OCI-LY7 (cell line): ENCODE data around the gene LAMA2. TPM values are rescaled to one million over a fixed set of nuclear protein-coding genes. Genes with fewer than 3 reads are reported as not detected.

Experiments used
- BruUV-seq: library from RNA; stranded (reverse); fragments of 400-500 nt; replicated peaks from 2 replicates; lab custom pipeline; 2021; lab: Mats Ljungman, UMichigan
- CTCF ChIA-PET: fragments of 300-600 bp; sonication (Branson Sonifier 250); formaldehyde crosslinking; loops from one replicate; lab custom pipeline; 2022; ENCODE audit warnings: antibody characterized with exemption; ENCODE audit not compliant: unreplicated experiment; lab: Charles Lee
- POLR2A ChIA-PET: fragments of 300-600 bp; sonication (Branson Sonifier 250); formaldehyde crosslinking; loops from one replicate; lab custom pipeline; 2022; ENCODE audit warnings: antibody characterized with exemption; lab: Charles Lee
- DNase-seq: peaks from one replicate; pipeline ENCODE4 v3.0.0-alpha.2; 2015; ENCODE audit warnings: low spot score
- H2AFZ ChIP-seq: fragments of 200-600 bp; sonication (generic), shearing (Covaris generic); 2 replicates; pipeline ENCODE4 v1.6.1; 2014; ENCODE audit warnings: mild to moderate bottlenecking, antibody characterized with exemption, low read length, moderate library complexity
- H3K27ac ChIP-seq: fragments of 200-600 bp; sonication (generic); 2 replicates; pipeline ENCODE4 v1.5.1; 2014; ENCODE audit warnings: mixed run types, low read depth, mild to moderate bottlenecking, moderate library complexity, low read length, inconsistent platforms; ENCODE audit not compliant: poor library complexity, severe bottlenecking
- H3K36me3 ChIP-seq: fragments of 200-600 bp; sonication (generic); 2 replicates; pipeline ENCODE4 v1.6.1; 2014; ENCODE audit warnings: mild to moderate bottlenecking, antibody characterized with exemption, low read length, moderate library complexity, mixed read lengths; ENCODE audit not compliant: insufficient read depth
- H3K4me1 ChIP-seq: fragments of 200-600 bp; sonication (generic); 2 replicates; pipeline ENCODE4 v1.5.1; 2014; ENCODE audit warnings: mild to moderate bottlenecking, low read length; ENCODE audit not compliant: insufficient read depth, poor library complexity, severe bottlenecking
- H3K4me2 ChIP-seq: fragments of 200-600 bp; sonication (generic); 2 replicates; pipeline ENCODE4 v1.6.1; 2014; ENCODE audit warnings: mild to moderate bottlenecking, low read length
- H3K4me3 ChIP-seq: fragments of 200-600 bp; sonication (generic); 2 replicates; pipeline ENCODE4 v1.5.1; 2014; ENCODE audit warnings: mild to moderate bottlenecking, low read depth, low read length; ENCODE audit not compliant: poor library complexity, severe bottlenecking
- H3K79me2 ChIP-seq: fragments of 200-600 bp; sonication (generic); 2 replicates; pipeline ENCODE4 v1.6.1; 2016; ENCODE audit warnings: low read depth, mild to moderate bottlenecking, low read length, moderate library complexity, mixed read lengths; ENCODE audit not compliant: insufficient read depth
- H3K9me2 ChIP-seq: fragments of 200-600 bp; sonication (generic); 2 replicates; pipeline ENCODE4 v1.6.1; 2016; ENCODE audit warnings: mild to moderate bottlenecking, low read length, mixed read lengths; ENCODE audit not compliant: insufficient read depth
- H3K9me3 ChIP-seq: fragments of 200-600 bp; sonication (generic); 2 replicates; pipeline ENCODE4 v1.6.1; 2014; ENCODE audit warnings: mild to moderate bottlenecking, mixed run types, low read length, mixed read lengths
- H4K20me1 ChIP-seq: fragments of 200-600 bp; sonication (generic); 2 replicates; pipeline ENCODE4 v1.6.1; 2014; ENCODE audit warnings: mild to moderate bottlenecking, antibody characterized with exemption, low read length, moderate library complexity, mixed read lengths; ENCODE audit not compliant: insufficient read depth
- EZH2phosphoT487 ChIP-seq: fragments of 200-600 bp; sonication (generic); IDR thresholded peaks from 2 replicates; pipeline ENCODE4 v1.6.1; 2018; ENCODE audit warnings: low read depth, borderline replicate concordance, mild to moderate bottlenecking, mixed run types, antibody characterized with exemption, low read length, moderate library complexity, mixed read lengths
- intact Hi-C: fragments of 100-400 bp; cut with micrococcal nuclease; formaldehyde crosslinking; loops from one replicate; pipeline ENCODE4 v1.10.0; 2022; ENCODE audit not compliant: unreplicated experiment
- total RNA-seq, 2 experiments: library from RNA; depleted of rRNA in 1 of 2; stranded (reverse); fragments of >200 nt in 1 of 2; shearing (Covaris generic) in 1 of 2; gene quantifications; 2 replicates each; pipeline ENCODE4 v1.2.3, GENCODE V29; 2014 to 2022
- TF ChIP-seq, protein P1 (sequence below): fragments of 200-600 bp; sonication (generic); conservative IDR thresholded peaks from 2 replicates; pipeline ENCODE4 v1.5.1; 2014; ENCODE audit warnings: mild to moderate bottlenecking, antibody characterized with exemption, low read length, moderate library complexity, mixed read lengths

Gene LAMA2
- total RNA-seq, 2 experiments from 2014 or later, result not detected

DNA sequence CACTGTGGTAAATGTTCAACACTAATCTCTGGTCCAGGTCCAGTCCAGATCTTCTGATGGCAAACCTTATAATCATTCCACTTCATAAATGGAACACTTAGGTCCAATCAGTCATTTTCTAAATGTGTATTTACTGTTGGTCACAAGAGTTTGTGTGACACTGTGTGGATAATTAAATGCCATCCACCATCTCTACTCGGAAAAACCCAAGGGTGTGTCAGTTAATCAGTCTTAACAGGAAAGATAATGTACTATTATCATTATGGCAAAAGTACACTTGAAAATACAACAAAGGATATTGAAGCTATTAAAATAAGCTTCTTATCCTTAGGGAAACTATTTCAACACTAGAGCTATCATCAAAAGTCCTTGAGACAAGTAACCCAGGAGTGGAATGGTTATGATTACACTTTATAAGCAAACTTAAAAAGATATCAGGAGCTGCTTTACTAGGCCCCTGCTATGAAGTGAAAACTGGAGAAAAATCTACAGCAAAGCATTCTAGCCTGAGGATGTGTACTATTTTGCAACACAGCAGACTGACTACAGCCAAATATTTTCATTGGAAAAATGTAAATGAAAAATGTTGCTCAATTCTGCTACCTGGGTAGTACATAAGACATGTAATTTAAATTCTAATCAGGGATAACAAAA is 227.9 kb downstream of the LAMA2 start:
- H4K20me1 ChIP-seq, result no peaks in the 10 kb centered on the region
- ChIA-PET POLR2A (interaction anchor here (1.0 kb wide), 1 partner anchor 15 kb away, joined by 3 read pairs; no protein-coding TSS in a partner anchor), CTCF (no interaction called here)
- no peak overlapping the region for H3K4me3 ChIP-seq
- no peak for DNase-seq
- H3K27ac ChIP-seq, result no peak overlapping the region
- no peak overlapping the region for H3K4me2 ChIP-seq
- H3K9me2 ChIP-seq, result no peaks in the 10 kb centered on the region
- H3K36me3 ChIP-seq, result no peaks in the 10 kb centered on the region
- intact Hi-C loops, result no loop called here
- TF ChIP-seq, protein P1, sequence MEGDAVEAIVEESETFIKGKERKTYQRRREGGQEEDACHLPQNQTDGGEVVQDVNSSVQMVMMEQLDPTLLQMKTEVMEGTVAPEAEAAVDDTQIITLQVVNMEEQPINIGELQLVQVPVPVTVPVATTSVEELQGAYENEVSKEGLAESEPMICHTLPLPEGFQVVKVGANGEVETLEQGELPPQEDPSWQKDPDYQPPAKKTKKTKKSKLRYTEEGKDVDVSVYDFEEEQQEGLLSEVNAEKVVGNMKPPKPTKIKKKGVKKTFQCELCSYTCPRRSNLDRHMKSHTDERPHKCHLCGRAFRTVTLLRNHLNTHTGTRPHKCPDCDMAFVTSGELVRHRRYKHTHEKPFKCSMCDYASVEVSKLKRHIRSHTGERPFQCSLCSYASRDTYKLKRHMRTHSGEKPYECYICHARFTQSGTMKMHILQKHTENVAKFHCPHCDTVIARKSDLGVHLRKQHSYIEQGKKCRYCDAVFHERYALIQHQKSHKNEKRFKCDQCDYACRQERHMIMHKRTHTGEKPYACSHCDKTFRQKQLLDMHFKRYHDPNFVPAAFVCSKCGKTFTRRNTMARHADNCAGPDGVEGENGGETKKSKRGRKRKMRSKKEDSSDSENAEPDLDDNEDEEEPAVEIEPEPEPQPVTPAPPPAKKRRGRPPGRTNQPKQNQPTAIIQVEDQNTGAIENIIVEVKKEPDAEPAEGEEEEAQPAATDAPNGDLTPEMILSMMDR, result no peak
- no peak for TF ChIP-seq EZH2phosphoT487
- H3K79me2 ChIP-seq, result no peaks in the 10 kb centered on the region
- no peaks in the 10 kb centered on the region for H3K4me1 ChIP-seq
- no TSS peak for BruUV-seq
- H2AFZ ChIP-seq, result no peak overlapping the region
- no peaks in the 10 kb centered on the region for H3K9me3 ChIP-seq

DNA sequence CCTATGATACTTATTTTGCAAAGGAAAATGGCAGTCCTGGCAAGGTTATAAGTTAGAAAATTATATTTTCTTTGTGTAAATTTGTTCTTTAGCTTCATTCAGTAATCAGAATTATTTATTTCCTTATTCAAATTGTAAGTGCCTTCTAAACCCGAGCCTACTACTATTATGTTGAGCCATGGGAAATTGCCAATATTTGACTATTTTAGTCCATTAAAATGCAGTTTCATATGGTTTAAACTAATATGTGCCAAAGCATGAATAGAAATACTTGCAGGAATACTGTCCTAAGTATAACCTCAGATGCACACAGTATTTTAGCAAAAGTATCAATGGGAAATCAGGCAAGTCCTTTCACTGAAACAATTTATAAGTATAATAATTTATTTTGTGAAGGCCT is 228.4 kb downstream of the LAMA2 start:
- Histone ChIP-seq H3K9me3 (no peaks in the 10 kb centered on the region), H3K4me2 (no peak overlapping the region), H3K79me2 (no peaks in the 10 kb centered on the region), H3K9me2 (no peaks in the 10 kb centered on the region), H2AFZ (no peak overlapping the region), H4K20me1 (no peaks in the 10 kb centered on the region), H3K4me1 (no peaks in the 10 kb centered on the region), H3K27ac (no peak overlapping the region), H3K36me3 (no peaks in the 10 kb centered on the region), H3K4me3 (no peak overlapping the region)
- BruUV-seq, result no TSS peak
- ChIA-PET POLR2A (interaction anchor here (0.5 to 1.0 kb wide), 2 partner anchors 14 to 1388 kb away, joined by 3 read pairs; no protein-coding TSS in a partner anchor), CTCF (no interaction called here)
- DNase-seq, result no peak
- no peak for TF ChIP-seq EZH2phosphoT487
- TF ChIP-seq, protein P1, result no peak
- intact Hi-C loops, result no loop called here

DNA sequence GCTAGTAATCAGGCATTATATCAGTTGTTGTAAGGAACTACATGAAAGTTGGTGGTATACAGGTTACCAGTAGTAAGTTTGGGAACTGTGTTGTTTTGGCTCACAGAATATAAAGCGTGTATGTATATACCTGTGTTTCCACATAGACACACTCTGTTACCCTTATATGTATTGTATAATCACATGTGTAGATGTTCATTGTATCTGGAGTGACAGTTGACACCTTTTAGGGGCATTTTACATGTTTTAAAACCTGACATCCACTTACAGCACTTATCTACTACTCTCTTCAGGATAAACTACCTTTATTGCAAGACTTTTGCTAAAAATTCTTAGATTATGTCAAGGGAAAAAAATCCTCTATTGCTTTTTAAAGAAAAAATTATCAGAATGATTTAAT is 228.9 kb downstream of the LAMA2 start:
- POLR2A ChIA-PET, result interaction anchor here (0.5 kb wide), 1 partner anchor 1388 kb away, joined by 3 read pairs; no protein-coding TSS in a partner anchor
- Histone ChIP-seq H3K4me3 (no peak overlapping the region), H3K36me3 (no peaks in the 10 kb centered on the region), H3K9me2 (no peaks in the 10 kb centered on the region), H3K4me1 (no peaks in the 10 kb centered on the region), H2AFZ (no peak overlapping the region), H3K9me3 (no peaks in the 10 kb centered on the region), H3K27ac (no peak overlapping the region), H3K79me2 (no peaks in the 10 kb centered on the region), H4K20me1 (no peaks in the 10 kb centered on the region), H3K4me2 (no peak overlapping the region)
- intact Hi-C loops, result no loop called here
- BruUV-seq, result no TSS peak
- CTCF ChIA-PET, result no interaction called here
- no peak for DNase-seq
- TF ChIP-seq, protein P1, result no peak
- TF ChIP-seq EZH2phosphoT487, result no peak
